GM12878 (cell line): ENCODE results near the gene AGO4. TPM values are rescaled to one million over a fixed set of nuclear protein-coding genes. Genes with fewer than 3 reads are reported as not detected.
A peak's percentile ranks its signal among the peaks of the same experiment; 100 is the strongest.
"Not testable (repeated sequence)": the region's sequence is repeated elsewhere in the genome, so short reads cannot be mapped to it uniquely, and the experiment has no call there.

ENCODE experiments used
- ATAC-seq: fragments of 200-7000 bp; cut with Tn5 transposase; 3 replicates; pipeline ENCODE4 v1.9.1; 2020; ENCODE audit warnings: mild to moderate bottlenecking, moderate library complexity
- BruUV-seq: library from RNA; stranded (reverse); fragments of 400-500 nt; replicated peaks from 2 replicates; lab custom pipeline; 2021; lab: Mats Ljungman, UMichigan
- CTCF ChIA-PET: fragments of 300-600 bp; sonication (Branson Sonifier 250); formaldehyde crosslinking; extraction: SDS; loops from one replicate; lab custom pipeline; 2021; ENCODE audit warnings: inconsistent platforms; lab: Yijun Ruan, JAX
- POLR2A ChIA-PET: fragments of 350-600 bp; formaldehyde crosslinking; extraction: SDS; loops from one replicate; lab custom pipeline; 2021; ENCODE audit warnings: inconsistent platforms; lab: Charles Lee
- RAD21 ChIA-PET: fragments of 300-600 bp; sonication (Branson Sonifier 250); formaldehyde crosslinking; loops from one replicate; lab custom pipeline; 2023; ENCODE audit warnings: antibody characterized with exemption; ENCODE audit not compliant: unreplicated experiment; lab: Charles Lee
- SMC1A ChIA-PET: fragments of 300-600 bp; sonication (Branson Sonifier 250); formaldehyde crosslinking; loops from one replicate; lab custom pipeline; 2023; ENCODE audit not compliant: unreplicated experiment, uncharacterized antibody; lab: Charles Lee
- DNase-seq: peaks from one replicate; pipeline ENCODE4 v3.0.0-alpha.2; 2011; ENCODE audit warnings: low read depth, low spot score
- FAIRE-seq: peaks from 3 replicates; lab custom pipeline; 2011; peaks lifted over from hg19 to GRCh38; lab: Jason Lieb, UNC
- H2AFZ ChIP-seq: 2 replicates; pipeline ENCODE4 v1.6.0; 2011; ENCODE audit warnings: low read depth, low read length, control low read depth; ENCODE audit not compliant: control insufficient read depth
- H3K27ac ChIP-seq: 2 replicates; pipeline ENCODE4 v1.5.1; 2011; ENCODE audit warnings: control low read depth; ENCODE audit not compliant: control insufficient read depth, insufficient read depth
- H3K27me3 ChIP-seq, 2 experiments: replicated peaks in 1 of 2; 2 replicates each; pipeline versions ENCODE4 v1.6.0 to v1.6.1; 2011; ENCODE audit warnings: low read length in 1 of 2; ENCODE audit not compliant: control insufficient read depth in 2 of 2, insufficient read depth in 2 of 2
- H3K36me3 ChIP-seq, 2 experiments: 2 replicates each; pipeline ENCODE4 v1.5.1; 2011; ENCODE audit warnings: low read length in 1 of 2; ENCODE audit not compliant: control insufficient read depth in 2 of 2, insufficient read depth in 2 of 2
- H3K4me1 ChIP-seq: 2 replicates; pipeline ENCODE4 v1.6.1; 2011; ENCODE audit warnings: mild to moderate bottlenecking, low read length, moderate library complexity, mixed read lengths; ENCODE audit not compliant: control insufficient read depth, insufficient read depth
- H3K4me2 ChIP-seq: 2 replicates; pipeline ENCODE4 v1.6.0; 2011; ENCODE audit warnings: control low read depth; ENCODE audit not compliant: control insufficient read depth, insufficient read depth
- H3K4me3 ChIP-seq: fragments of 200-600 bp; sonication (generic); 2 replicates; pipeline ENCODE4 v1.5.1; 2016
- H3K79me2 ChIP-seq: 2 replicates; pipeline ENCODE4 v1.6.0; 2011; ENCODE audit warnings: low read length; ENCODE audit not compliant: control insufficient read depth, insufficient read depth
- H3K9ac ChIP-seq: 2 replicates; pipeline ENCODE4 v1.8.0; 2011; ENCODE audit warnings: low read length, control low read depth, mixed read lengths; ENCODE audit not compliant: control insufficient read depth, insufficient read depth
- H3K9me3 ChIP-seq: replicated peaks from 3 replicates; pipeline ENCODE4 v1.5.1; 2011; ENCODE audit warnings: mild to moderate bottlenecking, low read length; ENCODE audit not compliant: control insufficient read depth, insufficient read depth
- H4K20me1 ChIP-seq: 2 replicates; pipeline ENCODE4 v1.6.0; 2011; ENCODE audit not compliant: control insufficient read depth, insufficient read depth
- BACH1 ChIP-seq: fragments of 450-650 bp; IDR thresholded peaks from 2 replicates; pipeline ENCODE4 v1.6.1; 2017; ENCODE audit warnings: mild to moderate bottlenecking, borderline replicate concordance
- BHLHE40 ChIP-seq, 2 experiments: fragments of 450-650 bp in 1 of 2; IDR thresholded peaks; 2 replicates each; pipeline ENCODE4 v1.6.1; 2011 to 2017; ENCODE audit warnings: low read depth in 2 of 2, borderline replicate concordance in 1 of 2, improper control_type of control experiment in 1 of 2, low read length in 1 of 2, mild to moderate bottlenecking in 1 of 2
- DPF2 ChIP-seq: fragments of 450-650 bp; IDR thresholded peaks from 2 replicates; pipeline ENCODE4 v1.6.1; 2017; ENCODE audit warnings: mild to moderate bottlenecking
- IKZF1 ChIP-seq: fragments of 450-650 bp; conservative IDR thresholded peaks from 2 replicates; pipeline ENCODE4 v1.6.1; 2017; ENCODE audit warnings: antibody characterized with exemption, mild to moderate bottlenecking
- IKZF2 ChIP-seq, 2 experiments: fragments of 450-650 bp; IDR thresholded peaks; 2 replicates each; pipeline ENCODE4 v1.6.1; 2017; ENCODE audit warnings: mild to moderate bottlenecking in 2 of 2, moderate library complexity in 2 of 2
- MEF2A ChIP-seq: IDR thresholded peaks from 2 replicates; pipeline ENCODE4 v1.6.1; 2011; ENCODE audit warnings: low read depth, mild to moderate bottlenecking, low read length, moderate library complexity; ENCODE audit not compliant: insufficient read depth
- MEF2B ChIP-seq: fragments of 450-650 bp; IDR thresholded peaks from 2 replicates; pipeline ENCODE4 v1.6.1; 2018; ENCODE audit warnings: mild to moderate bottlenecking, moderate library complexity; ENCODE audit not compliant: partially characterized antibody, poor library complexity, severe bottlenecking
- MTA2 ChIP-seq: fragments of 450-650 bp; IDR thresholded peaks from 2 replicates; pipeline ENCODE4 v1.6.1; 2016; ENCODE audit warnings: low read depth, mild to moderate bottlenecking, moderate library complexity
- NBN ChIP-seq: fragments of 450-650 bp; IDR thresholded peaks from 2 replicates; pipeline ENCODE4 v1.6.1; 2016
- SPI1 ChIP-seq: IDR thresholded peaks from 2 replicates; pipeline ENCODE4 v1.6.1; 2011; ENCODE audit warnings: low read depth, mild to moderate bottlenecking, low read length, moderate library complexity, borderline replicate concordance; ENCODE audit not compliant: insufficient read depth
- ZNF384 ChIP-seq: IDR thresholded peaks from 2 replicates; pipeline ENCODE4 v1.6.1; 2012; ENCODE audit warnings: low read depth, mild to moderate bottlenecking, low read length, improper control_type of control experiment, borderline replicate concordance
- WGBS: methylation state at CpG from one replicate; pipeline ENCODE4 v1.1.6; 2016; ENCODE audit warnings: low lambda C conversion rate; ENCODE audit not compliant: insufficient replicate concordance, insufficient coverage; ENCODE audit errors: missing lambda C conversion rate; 5-methylcytosine and 5-hydroxymethylcytosine counted together
- in situ Hi-C: fragments of 300-500 bp; cut with MboI; formaldehyde crosslinking; loops from 9 replicates; pipeline ENCODE4 v1.14.3; 2018; ENCODE audit warnings: mixed read lengths
- intact Hi-C: fragments of 100-400 bp; cut with micrococcal nuclease; formaldehyde crosslinking; loops from one replicate; pipeline ENCODE4 v1.14.2; 2022; ENCODE audit not compliant: unreplicated experiment
- polyA plus RNA-seq, 11 experiments: library from polyadenylated mRNA; depleted of rRNA in 4 of 11; unstranded in 6 of 11; stranded (reverse) in 5 of 11; fragments of >200 nt; fragmentation: Nextera tagmentation in 4 of 11; fragmentation: Illumina TruSeq in 1 of 11; extraction: Ambion mirVana in 4 of 11; extraction: Trizol in 1 of 11; gene quantifications; 1 replicate in 1 of 11; 2 replicates in 10 of 11; pipeline versions ENCODE4 v1.2.1 to v1.2.3, GENCODE V29; 2011 to 2016; ENCODE audit warnings: inconsistent platforms in 2 of 11, missing spikeins in 2 of 11, low read depth in 1 of 11
- total RNA-seq, 4 experiments: library from RNA; depleted of rRNA in 3 of 4; stranded (reverse); fragments of >200 nt in 3 of 4; fragmentation: Illumina TruSeq in 1 of 4; extraction: Trizol in 1 of 4; gene quantifications; 2 replicates each; pipeline versions ENCODE4 v1.2.1 to v1.2.3, GENCODE V29; 2013 to 2021

The AGO4 gene
- total and polyA plus RNA-seq, 10 of the 15 experiments (the other 5 are each of a cell fraction or from before 2014, with no cell fraction given): 1.2 to 7.9 (median 3.2) TPM

- H3K9ac ChIP-seq, H3K36me3 ChIP-seq, BruUV-seq, H3K27me3 ChIP-seq, intact Hi-C loops, H4K20me1 ChIP-seq, FAIRE-seq, in situ Hi-C loops, H3K79me2 ChIP-seq, DNase-seq, H3K9me3 ChIP-seq: not testable (repeated sequence)
- Histone ChIP-seq H2AFZ (peak overlapping the region; percentile 11), H3K4me3 (peak overlapping the region; percentile 29; the same call in 1 of the 2 replicates), H3K4me2 (peak overlapping the region; percentile 54), H3K27ac (peak overlapping the region; percentile 38; the same call in 1 of the 2 replicates), H3K4me1 (peaks cover 16% of the 10 kb centered on the region)
- TF ChIP-seq ZNF384: peak; percentile 39; the same call in 1 of the 2 replicates
- peak; percentile 32 for TF ChIP-seq IKZF1
- TF ChIP-seq MTA2: peak; percentile 69
- TF ChIP-seq DPF2: peak; percentile 64; the same call in 1 of the 2 replicates
- peak; percentile 58 for TF ChIP-seq MEF2B
- TF ChIP-seq NBN: 0 out of 2 replicates have a peak, but pooled peaks have one; percentile 35
- 0 out of 2 replicates have a peak, but pooled peaks have one; percentile 34 for TF ChIP-seq MEF2A
- 0 out of 4 replicates have a peak, but pooled peaks of 1 of the 2 experiments have one; percentile 27 for TF ChIP-seq BHLHE40 (IDR thresholded peaks at IDR 0.05; ENCODE audit: borderline replicate concordance in 1 of 2, low read depth in 2 of 2, low read length in 1 of 2)
- peak; percentile 76 for TF ChIP-seq SPI1
- 0 out of 2 replicates have a peak, but pooled peaks have one; percentile 16 for TF ChIP-seq BACH1
- TF ChIP-seq IKZF2 (IDR thresholded peaks at IDR 0.05): peak; percentile 66 to 67
- SMC1A ChIA-PET: interaction anchor here (1.4 to 1.7 kb wide), 3 partner anchors 10 to 16 kb away, joined by 3 to 6 read pairs (median 4); no protein-coding TSS in a partner anchor
- CTCF ChIA-PET: interaction anchor here (1.3 kb wide), 1 partner anchor 229 kb away, joined by 4 read pairs; no protein-coding TSS in a partner anchor
- POLR2A ChIA-PET: interaction anchor here (0.6 to 1.2 kb wide), 3 partner anchors 18 to 246 kb away, joined by 3 to 6 read pairs (median 4); partner anchors contain the start of gene CLSPN
- peak; percentile 81 for ATAC-seq
- RAD21 ChIA-PET: interaction anchor here (1.1 to 1.2 kb wide), 2 partner anchors 15 to 29 kb away, joined by 3 to 5 read pairs; partner anchors contain the start of gene CLSPN
- WGBS: 6% methylated on average over 2 of the region's 2 CpGs
Measured at GRCh38 chr1:35798019-35798418, 9.8 kb upstream of the AGO4 start.
